Sigmoid colon (tissue), 4 donors: ENCODE data around the gene PDE4D.
A peak's percentile ranks its signal among the peaks of the same experiment; 100 is the strongest.

ENCODE experiments used
- EP300 ChIP-seq, 4 donors: sonication (generic); formaldehyde crosslinking; IDR thresholded peaks; one replicate each; pipeline ENCODE4 v1.6.1; 2017; ENCODE audit warnings: antibody characterized with exemption in 4 of 4
- POLR2A ChIP-seq, 2 donors: fragments of 450-650 bp; IDR thresholded peaks; one replicate each; pipeline ENCODE4 v1.6.1; 2016; ENCODE audit warnings: antibody characterized with exemption in 2 of 2, mild to moderate bottlenecking in 2 of 2, moderate library complexity in 2 of 2
- POLR2AphosphoS5 ChIP-seq, 4 donors: sonication (generic); formaldehyde crosslinking; IDR thresholded peaks; one replicate each; pipeline ENCODE4 v1.6.1; 2017; ENCODE audit warnings: antibody characterized with exemption in 4 of 4
- TF ChIP-seq, protein P1 (sequence below), 4 experiments: fragments of 450-650 bp in 3 of 4; fragments of 200-600 bp in 1 of 4; IDR thresholded peaks; one replicate each; pipeline ENCODE4 v1.5.1; 2016 to 2019; ENCODE audit warnings: antibody characterized with exemption in 4 of 4, mild to moderate bottlenecking in 3 of 4, moderate library complexity in 2 of 4

DNA sequence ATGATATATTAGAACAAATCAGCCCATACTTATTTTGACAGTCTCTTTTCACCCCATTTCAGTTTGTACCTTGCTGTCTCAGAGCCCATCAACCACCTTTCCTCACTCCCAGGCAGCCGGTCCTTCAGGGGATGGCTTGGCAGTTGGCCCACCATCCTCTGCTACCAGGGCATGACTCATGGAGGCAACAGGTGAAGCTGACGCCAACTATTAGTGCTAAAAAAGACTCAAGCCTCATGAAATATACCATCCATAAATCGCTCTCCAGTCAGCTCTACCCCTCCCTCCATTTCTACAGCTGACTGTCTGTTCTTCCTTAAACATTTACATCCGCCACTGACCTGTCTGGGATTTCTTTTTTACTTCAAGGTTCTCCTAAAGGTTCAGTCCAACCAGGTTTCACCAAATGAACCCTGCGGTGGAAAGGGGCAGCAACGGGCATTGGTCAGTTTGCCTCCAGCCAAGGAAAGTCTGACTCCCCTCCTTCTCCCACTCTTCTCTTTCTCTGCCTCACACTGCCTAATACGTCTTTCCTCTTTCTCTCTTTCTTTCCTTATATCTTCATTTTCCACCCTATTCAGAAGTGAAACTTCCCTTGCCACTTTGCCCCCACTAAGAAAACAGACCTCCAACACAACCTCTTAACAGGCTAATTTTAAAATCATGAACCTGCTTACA is 871.5 kb downstream of the PDE4D start:
- TF ChIP-seq, protein P1, sequence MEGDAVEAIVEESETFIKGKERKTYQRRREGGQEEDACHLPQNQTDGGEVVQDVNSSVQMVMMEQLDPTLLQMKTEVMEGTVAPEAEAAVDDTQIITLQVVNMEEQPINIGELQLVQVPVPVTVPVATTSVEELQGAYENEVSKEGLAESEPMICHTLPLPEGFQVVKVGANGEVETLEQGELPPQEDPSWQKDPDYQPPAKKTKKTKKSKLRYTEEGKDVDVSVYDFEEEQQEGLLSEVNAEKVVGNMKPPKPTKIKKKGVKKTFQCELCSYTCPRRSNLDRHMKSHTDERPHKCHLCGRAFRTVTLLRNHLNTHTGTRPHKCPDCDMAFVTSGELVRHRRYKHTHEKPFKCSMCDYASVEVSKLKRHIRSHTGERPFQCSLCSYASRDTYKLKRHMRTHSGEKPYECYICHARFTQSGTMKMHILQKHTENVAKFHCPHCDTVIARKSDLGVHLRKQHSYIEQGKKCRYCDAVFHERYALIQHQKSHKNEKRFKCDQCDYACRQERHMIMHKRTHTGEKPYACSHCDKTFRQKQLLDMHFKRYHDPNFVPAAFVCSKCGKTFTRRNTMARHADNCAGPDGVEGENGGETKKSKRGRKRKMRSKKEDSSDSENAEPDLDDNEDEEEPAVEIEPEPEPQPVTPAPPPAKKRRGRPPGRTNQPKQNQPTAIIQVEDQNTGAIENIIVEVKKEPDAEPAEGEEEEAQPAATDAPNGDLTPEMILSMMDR (IDR thresholded peaks at IDR 0.05): no peak
- TF ChIP-seq POLR2A (IDR thresholded peaks at IDR 0.05): no peak
- peak in 2 of 4 donors; percentile 6 to 38 for TF ChIP-seq POLR2AphosphoS5 (IDR thresholded peaks at IDR 0.05)
- TF ChIP-seq EP300 (IDR thresholded peaks at IDR 0.05): no peak
